GM18502 (cell line): Measurements from ENCODE around the gene SMTNL2.

Source experiments
- ATAC-seq: cut with Tn5 transposase; IDR thresholded peaks from one replicate; pipeline ENCODE4 v1.9.1; 2021; ENCODE audit warnings: mild to moderate bottlenecking; ENCODE audit not compliant: unreplicated experiment, poor library complexity

Gene SMTNL2

DNA sequence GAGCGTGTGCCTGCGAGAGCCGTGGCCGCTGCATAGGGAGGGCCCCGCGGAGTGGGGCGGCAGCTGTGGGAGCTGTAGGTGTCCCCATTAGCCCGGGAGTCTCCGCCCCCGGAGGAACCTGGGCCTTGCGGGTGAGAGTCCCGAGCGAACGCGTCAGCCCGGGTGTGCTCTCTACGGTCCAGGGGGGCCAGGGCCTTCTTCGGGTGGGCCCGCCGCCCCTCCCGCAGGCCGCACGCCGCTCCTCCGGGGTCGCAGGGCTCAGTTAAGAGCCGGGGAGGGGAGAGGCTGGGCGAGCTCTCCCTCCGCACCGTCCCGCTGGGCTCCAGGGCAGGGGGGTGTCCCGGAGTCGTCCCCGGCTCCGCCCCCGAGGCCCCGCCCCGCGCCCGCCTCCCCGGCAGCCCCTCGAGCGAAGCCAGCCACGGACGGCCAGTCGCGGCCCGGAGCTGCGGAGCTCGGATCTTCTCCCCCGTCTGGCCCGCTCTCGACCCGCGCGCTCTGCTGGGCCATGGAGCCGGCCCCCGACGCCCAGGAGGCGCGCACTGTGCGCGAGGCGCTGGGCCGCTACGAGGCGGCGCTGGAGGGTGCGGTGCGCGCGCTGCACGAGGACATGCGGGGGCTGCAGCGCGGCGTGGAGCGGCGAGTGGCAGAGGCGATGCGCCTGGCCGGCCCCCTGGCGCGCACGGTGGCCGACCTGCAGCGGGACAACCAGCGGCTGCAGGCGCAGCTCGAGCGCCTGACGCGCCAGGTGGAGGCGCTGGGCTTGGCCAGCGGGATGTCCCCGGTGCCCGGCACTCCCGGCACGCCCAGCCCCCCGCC is at the start of gene SMTNL2:
Gene SMTNL2, plus strand, starts transcription at position 429 of the 816 bp plus-strand sequence. Its CDS starts 77 bp downstream, at position 506.
- ATAC-seq, result no peak

GRCh38 chr17:4534928-4535666 is 49.2 kb upstream of the SMTNL2 start:
- no peak for ATAC-seq

GRCh38 chr17:4535667-4536258 is 48.6 kb upstream of the SMTNL2 start:
- no peak for ATAC-seq

DNA sequence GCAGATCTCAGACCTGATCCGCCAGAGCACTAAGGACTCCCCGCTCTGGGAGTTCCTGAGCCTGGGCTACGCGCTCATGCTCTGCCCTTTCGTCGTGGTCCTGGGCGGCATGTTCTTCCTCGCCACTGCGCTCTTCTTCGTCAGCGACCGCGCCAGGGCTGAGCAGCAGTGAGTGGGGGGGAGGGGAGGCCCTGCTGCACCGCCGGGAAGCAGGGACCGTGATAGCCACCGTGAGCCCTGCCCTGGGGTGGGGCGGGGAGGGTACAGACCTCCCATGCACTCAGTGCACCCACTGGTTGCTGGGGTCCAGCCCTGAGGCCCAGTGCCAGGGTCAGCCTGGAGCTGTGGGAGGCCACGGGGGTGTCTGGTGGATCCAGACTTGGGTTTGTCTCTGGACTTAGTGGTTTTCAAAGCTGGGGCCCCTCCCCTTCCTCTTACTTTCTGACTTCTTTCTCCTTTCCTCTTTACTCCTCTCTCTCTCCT is 48.0 kb upstream of the SMTNL2 start:
- no peak for ATAC-seq

DNA sequence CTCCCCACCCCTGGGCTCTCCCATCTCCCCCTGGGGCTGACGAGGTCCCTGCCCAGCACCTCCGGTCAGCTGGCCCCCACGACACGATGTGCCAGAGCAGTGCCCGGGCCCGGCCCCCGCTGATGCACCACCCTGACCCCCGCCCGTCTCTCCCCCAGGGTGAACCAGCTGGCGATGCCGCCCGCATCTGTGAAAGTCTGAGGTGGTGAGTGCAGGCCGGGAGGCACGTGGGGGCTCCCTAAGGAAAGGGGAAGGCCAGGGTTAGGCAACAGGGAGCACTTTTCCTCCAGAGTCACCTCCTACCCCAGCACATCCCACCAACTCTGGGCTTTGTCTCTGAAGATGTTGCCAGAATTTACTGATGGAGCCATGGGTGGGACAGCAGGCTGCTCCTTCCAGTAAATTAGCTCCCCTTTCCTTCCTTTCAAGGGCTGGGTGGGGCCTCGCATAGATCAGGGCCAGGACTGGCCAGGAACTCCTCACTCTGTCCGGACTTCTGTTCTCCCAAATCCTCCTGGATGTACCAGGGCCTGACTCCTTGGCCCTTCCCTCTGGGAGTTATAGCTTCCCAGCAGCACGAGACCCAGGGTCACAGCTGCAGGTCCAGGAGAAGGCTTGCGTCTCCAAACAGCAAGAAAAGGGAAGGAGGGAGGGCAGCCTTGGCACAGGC is 47.5 kb upstream of the SMTNL2 start:
- ATAC-seq, result no peak

GRCh38 chr17:4537451-4538235 is 46.7 kb upstream of the SMTNL2 start:
- no peak for ATAC-seq

DNA sequence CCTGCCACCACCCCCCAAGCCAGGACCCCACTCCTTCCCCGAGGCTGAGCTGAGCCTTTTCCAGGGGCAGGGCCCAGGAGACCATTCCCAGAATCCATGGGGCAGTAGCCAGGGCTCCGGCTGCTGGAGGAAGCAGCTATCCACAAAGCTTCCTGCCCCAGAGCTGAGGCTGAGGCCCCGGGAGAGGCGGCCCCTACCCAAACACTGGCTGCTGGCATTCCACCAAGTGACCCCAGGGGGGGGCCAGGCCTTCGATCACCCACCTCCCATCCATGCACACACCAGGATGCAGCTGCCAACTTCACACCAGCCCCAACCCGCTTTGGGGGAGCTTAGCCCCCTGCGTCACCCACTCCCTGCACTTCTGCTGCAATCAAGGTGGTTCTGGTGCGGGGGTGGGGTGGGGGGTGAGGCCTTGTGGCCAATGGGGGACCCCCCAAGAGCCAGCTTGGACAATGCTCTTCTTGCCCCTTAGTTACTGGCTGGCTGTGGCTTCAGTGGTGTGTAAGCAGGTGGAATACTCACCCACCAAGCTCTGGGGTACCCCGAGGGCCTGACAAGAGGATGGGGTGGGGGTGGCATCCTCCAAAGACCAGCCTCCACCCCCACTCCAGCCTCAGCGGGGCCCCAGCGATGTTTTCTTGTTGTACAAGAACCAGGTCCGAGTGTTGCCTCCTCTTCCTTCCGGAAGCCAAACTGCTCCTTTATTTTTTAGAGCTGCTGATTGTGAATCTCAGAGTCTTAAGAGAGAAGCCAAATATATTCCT is 45.9 kb upstream of the SMTNL2 start:
- no peak for ATAC-seq

- ATAC-seq, result no peak
These were observed 45.3 kb upstream of the SMTNL2 start for GRCh38 chr17:4539025-4539424.

- ATAC-seq, result no peak
These were observed 44.6 kb upstream of the SMTNL2 start for GRCh38 chr17:4539576-4540223.

DNA sequence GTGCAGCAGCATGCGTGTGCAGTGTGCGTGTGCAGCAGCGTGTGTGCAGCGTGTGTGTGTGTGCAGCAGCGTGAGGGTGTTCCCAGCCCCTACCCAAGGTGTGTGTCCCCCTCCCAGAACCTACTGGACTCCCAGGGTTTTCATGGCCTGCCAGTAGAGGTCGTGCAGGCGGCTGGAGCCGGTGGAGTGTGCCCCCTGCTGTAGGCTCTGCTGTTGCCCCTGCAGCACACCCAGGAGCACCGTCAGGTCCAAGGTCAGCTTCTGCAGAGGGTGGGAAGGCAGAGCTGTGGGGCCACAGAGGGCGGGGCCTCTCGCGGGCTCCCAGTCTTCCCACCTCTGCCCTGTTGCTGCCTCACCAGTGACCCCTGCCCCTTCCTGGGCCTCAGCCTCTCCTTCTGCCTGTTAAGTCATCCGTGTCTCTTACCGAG is 44.1 kb upstream of the SMTNL2 start:
- no peak for ATAC-seq

DNA sequence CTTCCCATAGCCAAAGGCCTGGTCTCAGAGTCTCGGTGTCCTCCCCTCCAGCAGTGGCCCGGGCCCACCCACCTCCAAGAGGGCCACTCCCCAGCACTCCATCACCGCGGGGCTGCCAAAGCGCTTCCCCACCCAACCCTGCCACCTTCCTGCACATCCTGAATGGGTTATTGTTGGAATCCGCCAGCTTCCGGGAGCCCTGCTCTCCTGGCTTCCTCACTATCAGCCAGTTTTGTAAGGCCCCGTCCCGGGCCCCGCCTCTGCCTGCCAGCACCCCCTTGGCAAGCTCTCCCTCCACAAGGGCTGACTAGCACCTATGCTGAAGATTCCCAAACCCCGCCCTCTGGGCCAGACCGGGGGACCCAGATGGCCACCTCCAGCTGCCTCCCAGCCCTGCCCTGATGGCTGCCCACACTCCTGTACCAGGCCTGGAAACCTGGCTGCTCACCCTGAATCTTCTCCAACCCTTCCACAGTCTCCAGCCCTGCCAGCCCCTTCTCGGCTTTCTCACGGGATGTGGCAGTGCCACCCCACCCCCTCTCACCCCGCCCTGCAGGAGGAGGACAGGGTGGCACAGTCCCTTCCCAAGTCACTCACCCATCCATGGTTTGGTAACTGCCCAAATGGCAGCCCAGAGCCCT is 43.5 kb upstream of the SMTNL2 start:
- ATAC-seq, result no peak

- ATAC-seq, result no peak
These were observed 42.9 kb upstream of the SMTNL2 start for GRCh38 chr17:4541328-4542002.

- ATAC-seq, result no peak
These were observed 42.2 kb upstream of the SMTNL2 start for GRCh38 chr17:4542003-4542725.

- no peak for ATAC-seq
These were observed 41.6 kb upstream of the SMTNL2 start for GRCh38 chr17:4542726-4543191.

DNA sequence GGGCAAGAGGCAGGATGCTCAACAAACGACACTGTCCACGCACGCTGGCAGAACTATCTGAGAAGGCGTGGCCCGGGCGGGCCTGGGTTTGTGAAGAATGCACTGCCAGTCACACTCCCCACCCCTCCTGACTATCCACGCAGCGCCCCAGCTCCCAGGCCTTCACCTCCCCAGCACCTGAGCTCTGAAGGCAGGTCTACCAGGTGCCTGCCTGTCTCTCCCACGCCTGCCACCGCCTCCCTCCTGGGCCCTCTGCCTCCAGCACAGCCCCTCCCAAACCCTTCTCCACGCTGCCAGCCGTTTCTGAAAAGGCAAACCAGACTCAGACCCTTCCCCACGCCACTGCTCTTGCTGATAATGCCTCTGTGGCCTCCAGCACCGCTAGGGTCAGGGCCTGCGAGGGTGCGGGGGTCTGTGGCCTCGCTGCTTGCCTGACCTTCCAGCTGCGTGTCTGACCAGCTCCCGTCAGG is 40.7 kb upstream of the SMTNL2 start:
- no peak for ATAC-seq

DNA sequence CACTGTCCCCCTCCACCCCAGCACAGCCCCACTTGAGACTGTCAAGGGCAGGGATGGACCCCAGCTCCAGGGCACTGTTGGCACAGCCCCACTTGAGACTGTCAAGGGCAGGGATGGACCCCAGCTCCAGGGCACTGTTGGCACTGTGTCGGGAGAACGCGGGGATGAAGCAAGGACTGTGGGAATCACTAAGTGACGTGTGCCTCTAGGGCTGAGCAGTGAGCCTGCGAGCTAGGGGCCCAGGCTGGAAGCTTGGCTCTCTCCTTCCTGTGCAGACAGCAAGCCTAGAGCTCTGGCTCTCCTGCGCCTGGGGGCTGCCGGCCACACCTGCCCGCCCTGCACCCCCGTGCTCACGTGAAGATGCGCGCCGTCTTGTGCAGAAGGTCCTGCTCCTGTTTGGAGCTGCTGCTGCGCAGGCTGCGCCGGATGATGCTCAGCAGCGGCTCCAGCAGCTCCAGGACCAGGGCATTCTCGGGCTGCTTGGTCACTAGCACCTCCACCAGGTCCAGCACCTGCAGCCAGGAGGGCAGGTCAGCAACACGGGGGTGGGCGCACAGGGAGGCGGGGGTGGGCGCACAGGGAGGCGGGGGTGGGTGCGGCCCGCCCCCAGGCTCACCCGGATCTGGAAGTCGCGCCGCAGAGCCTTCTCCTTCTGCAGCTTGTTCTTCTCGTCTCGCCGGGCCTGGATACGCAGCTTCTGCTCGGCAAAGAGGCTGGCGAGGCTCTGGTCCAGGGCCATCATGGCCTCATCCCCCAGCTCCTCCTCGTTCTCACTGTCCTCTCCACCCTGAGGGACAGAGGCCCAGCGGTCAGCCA is 40.0 kb upstream of the SMTNL2 start:
- no peak for ATAC-seq
